CMK (cell line): ENCODE measurements around the gene ECM1.

Experiments used
- DNase-seq: peaks from one replicate; pipeline ENCODE4 v3.0.0-alpha.2; 2010; ENCODE audit warnings: low read depth

ECM1 gene

DNA sequence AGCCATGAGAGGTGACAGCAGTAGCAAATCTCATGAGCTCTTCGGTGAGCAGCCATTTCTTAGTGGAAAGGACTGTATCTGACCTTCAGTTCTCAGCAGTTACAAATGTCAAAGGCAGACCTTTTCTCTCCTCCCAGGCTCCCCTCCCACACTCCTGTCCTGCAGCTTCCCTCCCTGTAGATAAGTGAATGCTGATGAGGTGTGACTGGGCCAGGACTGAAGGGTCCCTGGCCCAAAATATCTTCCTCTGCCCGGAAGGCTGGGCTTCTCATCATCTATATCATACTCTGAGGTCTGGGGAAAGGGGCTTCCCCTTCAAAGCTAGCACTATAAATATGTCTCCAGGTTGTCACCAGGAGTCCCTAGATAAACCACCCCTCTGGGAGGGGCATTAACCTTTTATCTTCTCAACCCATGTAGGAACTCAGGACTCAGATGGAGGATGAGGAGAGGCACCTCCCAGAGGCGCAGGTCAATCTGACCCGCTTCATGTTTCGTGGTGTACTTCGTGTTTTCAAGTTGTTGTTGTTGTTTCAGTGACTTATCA is 37.6 kb downstream of the ECM1 start:
- DNase-seq = no peak

DNA sequence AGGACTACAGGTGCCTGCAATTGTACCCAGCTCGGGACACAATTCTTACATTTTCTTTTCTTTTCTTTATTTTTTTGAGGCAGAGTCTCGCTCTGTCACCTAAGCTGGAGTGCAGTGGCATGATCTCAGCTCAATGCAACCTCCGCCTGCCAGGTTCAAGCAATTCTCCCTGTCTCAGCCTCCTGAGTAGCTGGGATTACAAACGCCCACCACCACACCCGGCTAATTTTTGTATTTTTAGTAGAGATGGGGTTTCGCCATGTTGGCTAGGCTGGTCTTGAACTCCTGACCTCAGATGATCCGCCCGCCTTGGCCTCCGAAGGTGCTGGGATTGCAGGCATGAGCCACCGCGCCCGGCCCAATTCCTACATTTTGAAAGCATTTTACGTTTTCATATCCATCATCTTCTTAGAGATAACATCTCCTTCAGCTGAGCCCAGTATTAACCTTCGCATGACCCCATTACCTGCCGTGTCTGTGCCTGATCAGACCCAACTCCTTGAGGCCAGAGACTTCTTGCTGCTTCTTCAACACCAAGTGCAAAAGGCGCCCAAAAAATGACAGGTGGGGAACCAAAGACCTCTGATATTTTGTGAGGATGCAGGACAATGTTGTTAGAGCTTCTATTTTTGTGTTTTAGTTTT is 38.5 kb downstream of the ECM1 start:
- no peak for DNase-seq

DNA sequence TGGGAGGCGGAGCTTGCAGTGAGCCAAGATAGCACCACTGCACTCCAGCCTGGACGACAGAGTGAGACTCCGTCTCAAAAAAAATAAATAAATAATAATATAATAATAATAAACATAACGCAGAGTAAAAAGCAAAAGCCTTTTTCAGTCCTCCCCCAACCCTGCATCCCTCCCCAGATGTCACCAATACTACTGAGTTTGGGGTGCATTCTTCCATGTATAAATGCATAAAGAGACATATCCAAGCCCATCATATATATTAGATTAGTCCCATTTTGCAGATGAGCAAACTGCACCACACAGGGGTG is 40.4 kb downstream of the ECM1 start:
- DNase-seq = no peak

DNA sequence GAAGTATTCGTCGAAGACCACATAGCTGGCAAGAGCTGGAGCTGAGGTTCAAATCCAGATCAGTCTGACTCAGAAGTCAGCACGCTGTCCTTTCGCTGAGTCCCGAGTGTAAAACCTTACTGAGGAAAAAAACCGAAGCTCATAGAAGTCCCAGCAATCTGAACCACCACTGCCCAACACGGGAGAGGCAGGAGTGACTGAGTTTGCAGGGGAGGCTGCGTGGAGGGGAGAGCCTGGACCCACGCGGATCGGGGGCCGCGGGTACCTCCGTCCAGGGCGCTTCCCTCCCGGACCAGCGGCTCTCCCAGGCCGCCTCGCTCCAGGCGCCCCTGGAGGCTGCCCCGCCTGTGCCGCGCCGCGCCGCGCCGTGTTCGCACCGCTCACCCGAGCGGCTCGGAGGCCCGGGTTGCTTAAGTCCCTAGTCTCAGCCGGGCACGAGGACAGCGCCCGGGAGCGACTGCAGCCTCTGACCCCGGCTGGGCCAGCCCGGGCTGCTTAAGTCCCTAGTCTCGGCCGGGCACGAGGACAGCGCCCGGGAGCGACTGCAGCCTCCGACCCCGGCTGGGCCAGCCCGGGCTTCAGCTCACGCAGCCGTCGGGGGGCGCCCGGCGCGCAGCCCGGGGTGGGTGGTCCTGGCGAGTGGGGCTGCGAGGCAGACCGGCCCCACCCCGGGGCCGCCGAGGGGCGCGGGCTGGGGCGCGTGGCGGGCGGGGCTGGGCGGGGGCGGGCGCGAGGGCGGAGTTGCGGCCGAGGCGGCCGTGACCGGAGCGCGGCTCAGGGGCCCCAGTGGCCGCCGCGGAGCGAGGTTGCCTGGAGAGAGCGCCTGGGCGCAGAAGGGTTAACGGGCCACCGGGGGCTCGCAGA is 41.0 kb downstream of the ECM1 start, which contains the start of gene ADAMTSL4:
Gene ADAMTSL4 (plus strand): TSS at position 777 of the 864 bp plus-strand sequence. CDS start 2,881 bp downstream, outside the sequence.
- DNase-seq = no peak

DNA sequence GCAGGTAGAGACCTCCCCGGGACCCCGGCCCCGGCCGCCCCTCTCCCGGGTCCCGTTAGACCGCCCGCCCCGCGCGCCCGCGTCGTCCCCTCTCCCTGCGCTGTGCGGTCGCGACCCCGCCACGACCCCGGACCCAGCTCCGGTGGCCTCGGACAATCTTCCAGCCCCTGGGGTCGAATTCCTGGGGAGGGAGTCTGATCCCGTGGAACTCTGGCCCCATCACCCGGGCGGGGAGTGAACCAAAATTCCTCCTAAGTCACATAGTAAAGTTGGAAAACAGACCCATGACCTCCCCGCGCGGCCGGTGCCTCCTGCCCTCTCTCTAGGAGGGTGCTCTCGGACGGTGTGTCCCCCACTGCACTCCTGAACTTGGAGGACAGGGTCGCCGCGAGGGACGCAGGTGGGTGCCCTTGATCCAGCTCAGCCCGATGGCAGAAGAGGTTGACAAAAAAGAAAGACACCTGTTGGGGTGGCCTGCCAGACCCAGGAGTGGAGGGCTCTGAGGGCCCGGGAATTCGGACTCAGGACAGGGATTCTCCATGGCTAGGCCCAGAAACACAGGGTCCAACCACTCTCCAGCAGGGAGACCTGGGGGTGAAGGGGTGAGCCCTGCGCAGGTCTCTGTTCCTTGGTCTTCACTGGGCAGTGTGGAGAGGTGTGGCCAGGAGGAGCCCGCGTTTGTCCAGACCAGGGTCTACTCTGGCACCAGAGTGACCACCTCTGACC is 41.8 kb downstream of the ECM1 start:
- DNase-seq = no peak

DNA sequence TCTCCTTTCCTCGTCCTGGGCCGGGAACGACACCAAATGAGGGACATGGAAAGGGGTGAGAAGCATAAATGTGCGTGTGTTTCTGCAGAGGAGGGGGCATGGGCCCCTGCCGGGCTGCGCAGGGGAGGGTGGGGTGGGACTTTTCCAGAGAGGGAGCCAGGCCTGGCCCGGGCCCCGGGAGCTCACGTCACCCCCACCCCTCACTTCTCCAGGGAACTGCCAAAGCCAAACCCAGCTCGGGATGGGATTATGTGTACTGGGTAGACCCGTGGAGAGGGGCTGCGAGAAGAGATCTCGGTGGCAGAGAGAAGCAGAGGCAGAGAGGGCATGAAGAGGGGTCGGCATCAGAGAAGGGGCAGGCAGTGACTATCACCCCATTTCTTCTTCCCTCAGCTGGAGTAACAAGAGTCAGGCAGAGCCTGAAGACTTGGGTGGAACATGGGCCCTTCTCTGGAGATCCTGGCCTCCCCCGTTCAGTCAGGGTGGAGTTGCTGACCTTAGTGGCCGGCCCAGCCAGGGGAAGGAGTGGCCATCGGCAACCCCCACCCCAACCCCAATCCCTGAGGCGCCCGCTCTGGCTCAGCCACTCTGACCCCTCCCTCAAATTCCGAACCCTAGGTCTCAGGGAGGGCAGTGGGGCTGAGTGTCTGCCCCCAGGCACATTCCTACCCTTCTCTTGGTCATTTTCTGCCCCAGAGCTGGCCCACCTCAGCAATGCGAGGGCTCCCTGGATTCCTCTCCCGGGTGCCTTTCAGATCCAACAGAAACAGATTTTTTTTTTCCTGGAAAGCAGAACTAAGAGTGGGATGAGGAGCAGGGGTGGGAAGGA is 42.5 kb downstream of the ECM1 start:
- DNase-seq = no peak

DNA sequence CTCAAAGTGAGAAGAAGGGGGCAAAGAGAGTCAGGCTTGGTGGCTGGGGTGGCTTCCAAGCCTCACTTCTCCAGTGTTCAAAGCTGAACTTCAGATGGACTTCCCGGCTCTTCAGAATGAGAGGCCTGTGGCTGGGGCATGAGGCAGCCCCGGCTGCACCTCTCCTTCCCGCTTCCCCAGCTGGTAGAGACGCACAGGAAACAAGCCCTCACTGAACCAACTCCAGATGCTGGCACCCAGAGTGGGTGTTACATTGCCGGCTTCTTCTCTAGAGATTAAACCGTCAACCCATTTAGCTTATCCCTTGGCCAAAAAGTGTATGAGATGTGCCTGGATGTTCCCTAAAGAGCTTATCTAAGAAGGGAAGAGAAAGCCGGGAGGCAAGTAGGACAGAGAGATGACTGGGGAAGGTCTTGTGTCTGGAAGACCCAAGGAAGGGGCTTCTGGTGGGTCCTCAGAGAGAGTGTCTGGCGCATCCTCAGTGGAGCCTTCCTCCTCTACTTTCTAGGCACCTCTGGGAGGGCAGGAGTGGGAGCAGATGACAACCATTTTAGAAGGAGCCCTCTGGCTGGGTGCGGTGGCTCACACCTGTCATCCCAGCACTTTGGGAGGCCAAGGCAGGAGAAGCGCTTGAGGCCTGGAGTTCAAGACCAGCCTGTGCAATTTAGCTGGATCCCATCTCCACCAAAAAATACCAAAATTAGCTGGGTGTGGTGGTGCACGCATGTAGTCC is 43.3 kb downstream of the ECM1 start:
- no peak for DNase-seq

DNA sequence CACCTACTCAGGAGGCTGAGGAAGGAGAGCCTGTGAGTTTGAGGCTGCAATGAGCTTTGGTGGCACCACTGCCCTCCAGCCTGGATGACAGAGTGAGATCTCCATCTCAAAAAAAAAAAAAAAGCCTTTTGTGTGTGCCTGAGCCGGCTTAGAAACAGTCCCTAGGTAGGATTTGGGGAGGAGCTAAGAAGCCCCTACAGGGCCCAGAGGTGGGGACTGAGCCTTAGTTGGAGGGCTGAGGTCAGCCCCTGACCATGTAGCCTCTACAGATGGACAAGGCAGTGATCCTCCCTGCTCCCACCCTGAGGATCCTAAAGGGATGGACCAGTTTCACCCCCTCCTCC is 43.8 kb downstream of the ECM1 start:
- DNase-seq = no peak

DNA sequence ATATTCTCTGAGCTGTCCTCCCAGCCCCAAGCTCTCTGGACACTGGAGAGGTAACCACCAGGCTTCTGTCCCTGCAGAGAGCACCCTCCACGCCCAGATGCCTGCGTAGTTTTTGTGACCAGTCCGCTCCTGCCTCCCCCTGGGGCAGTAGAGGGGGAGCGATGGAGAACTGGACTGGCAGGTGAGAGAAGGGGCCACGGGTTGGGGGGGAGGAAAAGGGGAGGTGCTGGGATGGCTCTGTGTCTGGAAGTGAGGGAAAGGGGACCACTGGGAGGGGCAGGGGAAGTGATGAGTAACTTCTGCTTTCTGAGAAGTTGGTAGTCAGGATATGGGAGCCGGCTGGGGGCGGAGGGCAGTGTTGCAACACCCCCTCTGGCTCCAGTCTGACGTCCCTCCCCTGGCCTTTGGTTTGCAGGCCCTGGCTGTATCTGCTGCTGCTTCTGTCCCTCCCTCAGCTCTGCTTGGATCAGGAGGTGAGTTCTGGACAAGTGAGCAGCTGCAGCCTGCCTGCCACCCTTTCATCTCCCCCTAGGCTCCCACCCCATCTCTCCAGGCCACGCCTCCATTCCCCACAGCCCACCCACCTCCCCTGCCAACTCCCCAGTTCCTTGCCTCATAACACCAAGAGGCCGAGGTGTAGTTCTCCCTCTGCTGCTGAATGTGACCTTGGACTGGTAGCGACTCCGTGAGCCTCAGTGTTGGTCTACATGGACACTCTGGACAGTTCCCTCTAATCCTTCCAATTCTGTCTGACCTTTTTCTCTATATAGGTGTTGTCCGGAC is 44.4 kb downstream of the ECM1 start:
- DNase-seq = peak; percentile 59

DNA sequence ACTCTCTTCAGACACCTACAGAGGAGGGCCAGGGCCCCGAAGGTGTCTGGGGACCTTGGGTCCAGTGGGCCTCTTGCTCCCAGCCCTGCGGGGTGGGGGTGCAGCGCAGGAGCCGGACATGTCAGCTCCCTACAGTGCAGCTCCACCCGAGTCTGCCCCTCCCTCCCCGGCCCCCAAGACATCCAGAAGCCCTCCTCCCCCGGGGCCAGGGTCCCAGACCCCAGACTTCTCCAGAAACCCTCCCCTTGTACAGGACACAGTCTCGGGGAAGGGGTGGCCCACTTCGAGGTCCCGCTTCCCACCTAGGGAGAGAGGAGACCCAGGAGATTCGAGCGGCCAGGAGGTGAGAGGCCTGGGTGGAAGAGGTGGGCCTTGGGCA is 45.0 kb downstream of the ECM1 start:
- DNase-seq = no peak

DNA sequence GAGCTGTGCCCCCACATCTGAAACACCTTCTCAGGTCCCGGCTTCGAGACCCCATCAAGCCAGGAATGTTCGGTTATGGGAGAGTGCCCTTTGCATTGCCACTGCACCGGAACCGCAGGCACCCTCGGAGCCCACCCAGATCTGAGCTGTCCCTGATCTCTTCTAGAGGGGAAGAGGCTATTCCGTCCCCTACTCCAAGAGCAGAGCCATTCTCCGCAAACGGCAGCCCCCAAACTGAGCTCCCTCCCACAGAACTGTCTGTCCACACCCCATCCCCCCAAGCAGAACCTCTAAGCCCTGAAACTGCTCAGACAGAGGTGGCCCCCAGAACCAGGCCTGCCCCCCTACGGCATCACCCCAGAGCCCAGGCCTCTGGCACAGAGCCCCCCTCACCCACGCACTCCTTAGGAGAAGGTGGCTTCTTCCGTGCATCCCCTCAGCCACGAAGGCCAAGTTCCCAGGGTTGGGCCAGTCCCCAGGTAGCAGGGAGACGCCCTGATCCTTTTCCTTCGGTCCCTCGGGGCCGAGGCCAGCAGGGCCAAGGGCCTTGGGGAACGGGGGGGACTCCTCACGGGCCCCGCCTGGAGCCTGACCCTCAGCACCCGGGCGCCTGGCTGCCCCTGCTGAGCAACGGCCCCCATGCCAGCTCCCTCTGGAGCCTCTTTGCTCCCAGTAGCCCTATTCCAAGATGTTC is 45.6 kb downstream of the ECM1 start:
- no peak for DNase-seq

DNA sequence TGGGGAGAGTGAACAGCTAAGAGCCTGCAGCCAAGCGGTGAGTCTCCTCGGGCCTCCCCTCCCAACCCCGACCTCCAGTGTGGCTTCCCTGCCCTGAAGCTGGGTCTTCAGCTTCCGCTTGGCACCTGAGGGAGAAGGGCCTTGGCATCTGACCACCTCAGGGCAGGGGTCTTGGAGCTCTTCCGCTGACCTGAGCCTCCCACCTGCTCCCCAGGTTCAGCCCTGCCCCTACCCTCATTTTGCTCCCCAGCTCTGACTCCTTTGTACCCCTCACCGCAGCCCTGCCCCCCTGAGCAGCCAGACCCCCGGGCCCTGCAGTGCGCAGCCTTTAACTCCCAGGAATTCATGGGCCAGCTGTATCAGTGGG is 46.2 kb downstream of the ECM1 start:
- no peak for DNase-seq

DNA sequence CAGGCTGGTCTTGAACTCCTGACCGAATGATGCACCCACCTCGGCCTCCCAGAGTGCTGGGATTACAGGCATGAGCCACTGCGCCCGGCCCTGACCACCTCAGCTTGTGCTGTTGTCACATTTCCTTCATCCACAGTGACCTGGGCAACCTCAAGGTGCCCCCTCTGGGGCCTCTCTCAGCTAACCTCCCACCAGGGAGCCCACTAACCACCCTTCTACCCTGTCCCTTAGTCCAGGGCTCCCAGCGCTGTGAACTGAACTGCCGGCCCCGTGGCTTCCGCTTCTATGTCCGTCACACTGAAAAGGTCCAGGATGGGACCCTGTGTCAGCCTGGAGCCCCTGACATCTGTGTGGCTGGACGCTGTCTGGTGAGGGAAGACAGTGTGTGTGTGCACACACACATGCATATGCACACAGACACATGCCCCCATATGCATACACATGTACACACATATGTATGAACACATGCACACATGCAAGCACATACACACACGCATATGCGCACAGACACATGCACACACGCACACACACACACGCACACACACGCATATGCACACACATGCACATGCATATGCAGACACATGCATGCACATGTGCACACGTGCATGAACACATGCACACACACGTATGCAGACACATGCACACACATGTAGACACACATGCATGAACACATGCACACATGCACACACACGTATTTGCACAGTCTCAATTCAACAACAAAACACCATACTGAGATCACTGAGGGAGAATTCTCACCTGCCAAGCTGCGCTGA is 47.5 kb downstream of the ECM1 start:
- DNase-seq = no peak

DNA sequence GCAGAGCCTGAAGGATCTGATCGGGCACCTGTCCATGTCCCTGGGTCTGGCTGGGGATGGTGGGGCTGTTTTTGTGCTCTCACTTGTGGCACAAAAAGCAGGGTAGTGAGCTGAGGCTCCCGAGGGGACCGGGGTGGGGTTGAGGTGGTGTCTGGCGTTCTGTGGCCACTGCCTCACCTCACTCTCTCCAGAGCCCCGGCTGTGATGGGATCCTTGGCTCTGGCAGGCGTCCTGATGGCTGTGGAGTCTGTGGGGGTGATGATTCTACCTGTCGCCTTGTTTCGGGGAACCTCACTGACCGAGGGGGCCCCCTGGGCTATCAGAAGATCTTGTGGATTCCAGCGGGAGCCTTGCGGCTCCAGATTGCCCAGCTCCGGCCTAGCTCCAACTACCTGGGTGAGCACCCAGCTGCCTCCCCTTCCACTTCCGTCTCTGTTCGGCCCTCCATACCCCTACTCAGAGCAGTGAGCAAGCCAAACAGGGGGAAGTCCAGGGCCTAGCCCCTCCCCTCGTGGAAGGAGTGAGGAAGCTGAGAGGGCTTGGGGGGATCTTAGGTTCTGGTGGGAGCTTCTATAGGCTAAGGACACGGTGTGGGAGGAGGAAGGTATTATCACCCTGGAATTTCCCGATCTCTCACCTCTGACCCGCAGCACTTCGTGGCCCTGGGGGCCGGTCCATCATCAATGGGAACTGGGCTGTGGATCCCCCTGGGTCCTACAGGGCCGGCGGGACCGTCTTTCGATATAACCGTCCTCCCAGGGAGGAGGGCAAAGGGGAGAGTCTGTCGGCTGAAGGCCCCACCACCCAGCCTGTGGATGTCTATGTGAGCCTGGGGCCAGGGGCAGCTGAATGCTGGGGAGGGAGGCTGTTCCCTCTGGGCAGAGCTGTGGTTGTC is 48.3 kb downstream of the ECM1 start:
- no peak for DNase-seq

DNA sequence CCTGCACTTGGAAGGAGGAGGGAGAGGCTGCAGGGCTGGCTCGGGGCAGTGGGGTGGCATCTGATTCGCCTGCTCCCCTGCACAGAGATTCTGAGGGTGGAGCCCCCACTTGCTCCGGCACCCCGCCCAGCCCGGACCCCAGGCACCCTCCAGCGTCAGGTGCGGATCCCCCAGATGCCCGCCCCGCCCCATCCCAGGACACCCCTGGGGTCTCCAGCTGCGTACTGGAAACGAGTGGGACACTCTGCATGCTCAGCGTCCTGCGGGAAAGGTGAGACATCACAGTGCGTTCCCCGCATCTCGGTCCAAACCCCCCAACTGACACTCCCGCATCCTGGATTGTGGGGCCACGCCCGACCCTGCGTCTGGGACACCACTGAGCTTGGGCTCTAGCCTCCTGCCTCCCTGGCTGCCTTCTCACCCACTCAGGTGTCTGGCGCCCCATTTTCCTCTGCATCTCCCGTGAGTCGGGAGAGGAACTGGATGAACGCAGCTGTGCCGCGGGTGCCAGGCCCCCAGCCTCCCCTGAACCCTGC is 49.2 kb downstream of the ECM1 start:
- no peak for DNase-seq

DNA sequence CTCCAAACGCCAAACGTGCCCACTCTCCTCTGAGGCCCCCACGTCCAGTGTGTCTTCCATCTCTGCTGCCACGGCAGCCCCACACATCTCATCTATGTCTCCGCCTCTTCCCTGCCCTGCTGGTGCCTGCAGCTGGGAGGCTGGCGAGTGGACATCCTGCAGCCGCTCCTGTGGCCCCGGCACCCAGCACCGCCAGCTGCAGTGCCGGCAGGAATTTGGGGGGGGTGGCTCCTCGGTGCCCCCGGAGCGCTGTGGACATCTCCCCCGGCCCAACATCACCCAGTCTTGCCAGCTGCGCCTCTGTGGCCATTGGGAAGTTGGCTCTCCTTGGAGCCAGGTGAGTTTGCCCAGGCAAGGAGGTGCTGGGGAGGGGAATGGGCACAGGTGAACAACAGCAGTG is 49.9 kb downstream of the ECM1 start:
- DNase-seq = no peak

DNA sequence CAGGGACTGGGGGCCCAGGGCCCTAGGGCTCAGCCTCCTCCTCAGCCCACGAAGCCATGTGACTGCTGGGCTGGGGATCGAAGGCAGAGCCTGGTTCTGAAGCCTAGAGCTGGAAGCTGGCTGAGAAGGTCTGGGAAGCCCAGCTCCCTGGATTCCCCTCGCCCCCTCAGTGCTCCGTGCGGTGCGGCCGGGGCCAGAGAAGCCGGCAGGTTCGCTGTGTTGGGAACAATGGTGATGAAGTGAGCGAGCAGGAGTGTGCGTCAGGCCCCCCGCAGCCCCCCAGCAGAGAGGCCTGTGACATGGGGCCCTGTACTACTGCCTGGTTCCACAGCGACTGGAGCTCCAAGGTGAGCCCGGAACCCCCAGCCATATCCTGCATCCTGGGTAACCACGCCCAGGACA is 50.4 kb downstream of the ECM1 start:
- DNase-seq = no peak
